BLaER1 treated with 17β-estradiol and CSF1 and Interleukin-3, amounts not matched to agents 10 nM and 100 nM (cell line): ENCODE data around the gene NPC2.

Source experiments
- H3K27ac ChIP-seq, 11 experiments: shearing (Covaris generic); formaldehyde crosslinking; 2 replicates each; pipeline ENCODE4 v1.8.1; 2022
- H3K27me3 ChIP-seq, 11 experiments: shearing (Covaris generic); formaldehyde crosslinking; 2 replicates each; pipeline ENCODE4 v1.8.1; 2022
- H3K36me3 ChIP-seq, 11 experiments: shearing (Covaris generic); formaldehyde crosslinking; 2 replicates each; pipeline ENCODE4 v1.8.1; 2022
- H3K4me1 ChIP-seq, 10 experiments: shearing (Covaris generic); formaldehyde crosslinking; 2 replicates each; pipeline ENCODE4 v1.8.1; 2022
- H3K4me2 ChIP-seq, 11 experiments: shearing (Covaris generic); formaldehyde crosslinking; 2 replicates each; pipeline ENCODE4 v1.8.1; 2022
- H3K4me3 ChIP-seq, 10 experiments: shearing (Covaris generic); formaldehyde crosslinking; 2 replicates each; pipeline ENCODE4 v1.8.1; 2022
- H3K9ac ChIP-seq, 11 experiments: shearing (Covaris generic); formaldehyde crosslinking; 2 replicates each; pipeline ENCODE4 v1.8.1; 2022
- H3K9me3 ChIP-seq, 11 experiments: shearing (Covaris generic); formaldehyde crosslinking; replicated peaks in 1 of 11; 2 replicates each; pipeline ENCODE4 v1.8.1; 2022
- H4K20me1 ChIP-seq, 11 experiments: shearing (Covaris generic); formaldehyde crosslinking; 2 replicates each; pipeline ENCODE4 v1.8.1; 2022
- Cebpa-rat ChIP-seq, 11 experiments: shearing (Covaris generic); IDR thresholded peaks; 2 replicates each; pipeline ENCODE4 v1.8.1; 2022

The NPC2 gene

DNA sequence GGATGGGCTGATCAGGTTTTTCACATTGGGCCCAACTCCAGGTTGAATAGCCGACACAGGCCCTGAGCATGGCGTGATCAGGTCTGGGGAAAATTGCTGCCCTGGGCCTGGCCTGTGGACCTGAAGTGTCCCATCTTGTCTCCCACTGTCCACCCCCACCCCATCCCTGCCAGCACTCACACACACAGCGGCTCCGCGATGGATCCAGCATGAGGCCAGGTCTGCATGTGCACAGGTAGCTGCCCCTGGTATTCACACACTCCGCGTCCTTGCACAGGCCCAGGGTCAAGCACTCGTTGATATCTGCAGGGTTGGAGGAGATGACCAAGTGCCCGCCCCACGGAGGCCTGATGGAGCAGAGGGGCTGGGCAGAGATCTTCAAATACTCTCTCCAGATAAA is 39.1 kb upstream of the NPC2 start:
- Histone ChIP-seq H4K20me1 (no peaks in the 10 kb centered on the region; a peak in 1 of 22 replicates), H3K4me3 (no peak overlapping the region), H3K9me3 (no peaks in the 10 kb centered on the region), H3K4me2 (peak overlapping the region in 1 of 11 experiments; percentile 55; a peak in 1 of 22 replicates), H3K27me3 (no peaks in the 10 kb centered on the region), H3K9ac (no peak overlapping the region), H3K27ac (no peak overlapping the region), H3K36me3 (no peaks in the 10 kb centered on the region), H3K4me1 (peaks cover 2 to 53% (median 13%) of the 10 kb centered on the region in 10 experiments; a peak in 15 of 20 replicates)
- TF ChIP-seq Cebpa-rat (IDR thresholded peaks at IDR 0.05): no peak

DNA sequence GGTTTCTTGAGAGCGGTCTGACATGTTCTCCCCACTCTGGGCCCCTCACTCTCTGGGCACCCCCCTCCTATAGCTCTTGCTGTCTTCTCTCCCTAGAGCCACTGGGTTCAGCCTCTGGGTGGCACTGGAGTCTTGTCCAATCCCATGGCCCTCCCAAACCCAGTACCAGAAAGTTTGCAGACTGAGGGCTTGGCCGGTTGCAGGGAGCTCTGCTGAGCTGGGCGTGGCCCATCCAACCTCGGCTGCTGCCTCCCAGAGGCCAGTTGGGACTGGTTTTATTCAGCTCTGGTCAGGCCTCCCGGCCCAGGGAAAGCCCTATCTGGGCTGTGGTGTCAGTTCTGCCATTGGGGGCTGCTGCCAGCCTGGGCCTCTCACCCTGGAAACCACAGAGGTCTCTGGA is 38.4 kb upstream of the NPC2 start:
- TF ChIP-seq Cebpa-rat (IDR thresholded peaks at IDR 0.05): no peak
- no peak overlapping the region for H3K4me3 ChIP-seq
- no peak overlapping the region for H3K27ac ChIP-seq
- no peaks in the 10 kb centered on the region for H3K27me3 ChIP-seq
- H3K4me2 ChIP-seq: peak overlapping the region in 3 of 11 experiments; percentile 6 to 56 (median 55); a peak in 5 of 22 replicates
- no peaks in the 10 kb centered on the region for H3K9me3 ChIP-seq
- H3K36me3 ChIP-seq: no peaks in the 10 kb centered on the region
- peaks cover 5 to 56% (median 21%) of the 10 kb centered on the region in 10 experiments; a peak in 19 of 20 replicates for H3K4me1 ChIP-seq
- no peaks in the 10 kb centered on the region; a peak in 2 of 22 replicates for H4K20me1 ChIP-seq
- peak overlapping the region in 1 of 11 experiments; percentile 16; a peak in 1 of 22 replicates for H3K9ac ChIP-seq

DNA sequence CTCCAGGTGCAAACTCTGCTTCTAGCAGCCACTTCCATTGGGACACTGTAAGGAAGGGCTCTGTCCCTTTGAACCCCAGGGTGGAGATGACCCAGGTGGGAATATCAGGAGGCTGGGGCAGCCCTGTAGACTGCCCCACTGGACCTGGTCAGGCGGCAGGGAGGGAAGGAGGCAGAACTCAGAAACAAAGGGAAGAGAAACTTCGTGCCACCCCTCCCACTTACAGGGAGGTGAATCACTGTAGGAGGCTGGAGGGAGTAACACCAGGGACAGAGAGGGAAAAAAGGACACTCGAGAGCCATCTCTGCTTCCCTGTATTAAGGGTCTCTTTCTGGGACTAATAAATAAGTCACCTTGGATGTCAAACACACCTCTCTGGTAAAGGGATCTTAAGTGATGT is 37.9 kb upstream of the NPC2 start:
- Histone ChIP-seq H3K36me3 (no peaks in the 10 kb centered on the region), H3K4me2 (peak overlapping the region in 3 of 11 experiments; percentile 6 to 56 (median 55); a peak in 5 of 22 replicates), H4K20me1 (no peaks in the 10 kb centered on the region; a peak in 2 of 22 replicates), H3K27me3 (no peaks in the 10 kb centered on the region), H3K4me3 (no peak overlapping the region), H3K9me3 (no peaks in the 10 kb centered on the region), H3K27ac (no peak overlapping the region), H3K4me1 (peaks cover 8 to 56% (median 25%) of the 10 kb centered on the region in 10 experiments; a peak in 19 of 20 replicates), H3K9ac (peak overlapping the region in 1 of 11 experiments; percentile 16; a peak in 1 of 22 replicates)
- no peak for TF ChIP-seq Cebpa-rat (IDR thresholded peaks at IDR 0.05)

DNA sequence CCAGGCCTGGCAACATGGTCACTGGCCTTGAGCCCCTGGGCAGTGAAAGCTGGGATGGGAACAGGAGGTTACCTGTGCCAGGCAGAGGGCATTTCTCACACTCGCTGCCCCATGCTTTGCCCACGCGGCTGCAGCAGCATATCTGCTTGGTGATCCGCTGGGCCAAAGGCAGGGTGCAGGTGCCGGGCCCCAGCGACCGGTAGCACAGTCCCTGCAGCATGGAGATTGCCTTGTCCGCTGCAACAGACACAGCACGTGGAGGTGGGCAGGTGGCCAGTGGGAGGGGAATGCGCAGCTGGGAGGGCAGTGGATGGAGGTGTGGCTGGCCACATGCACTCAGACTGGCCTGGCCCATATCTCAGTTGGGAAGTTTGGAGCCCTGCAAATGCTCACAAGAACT is 35.8 kb upstream of the NPC2 start:
- Histone ChIP-seq H3K27ac (no peak overlapping the region), H3K36me3 (no peaks in the 10 kb centered on the region), H3K27me3 (no peaks in the 10 kb centered on the region), H4K20me1 (no peaks in the 10 kb centered on the region; a peak in 2 of 22 replicates), H3K4me2 (peak overlapping the region in 1 of 11 experiments; percentile 12; a peak in 1 of 22 replicates), H3K4me1 (peaks cover 20 to 72% (median 39%) of the 10 kb centered on the region in 10 experiments), H3K4me3 (no peak overlapping the region), H3K9ac (no peak overlapping the region), H3K9me3 (no peaks in the 10 kb centered on the region)
- TF ChIP-seq Cebpa-rat (IDR thresholded peaks at IDR 0.05): no peak

DNA sequence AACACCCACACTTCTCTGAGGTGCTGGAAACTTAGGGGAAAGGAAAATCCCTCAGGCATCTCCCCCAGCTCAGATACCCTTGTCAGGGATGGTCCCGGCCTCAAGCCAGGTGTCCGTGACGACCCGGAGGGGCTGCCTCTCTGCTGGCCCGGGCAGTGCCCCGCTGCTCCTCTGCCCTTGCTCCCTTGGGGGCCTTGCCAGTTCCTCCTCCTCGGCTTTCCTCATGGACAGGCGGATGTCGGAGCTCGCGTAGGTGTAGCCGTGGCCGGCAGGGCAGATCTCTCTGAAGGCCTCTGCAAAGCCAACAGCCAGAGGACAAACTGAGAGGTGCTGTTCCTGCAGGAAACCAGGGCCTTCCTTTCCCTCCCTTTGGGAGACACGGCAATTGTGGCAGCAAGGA is 35.3 kb upstream of the NPC2 start:
- Histone ChIP-seq H3K9ac (no peak overlapping the region), H3K27me3 (no peaks in the 10 kb centered on the region), H3K36me3 (no peaks in the 10 kb centered on the region), H3K4me1 (peaks cover 16 to 67% (median 34%) of the 10 kb centered on the region in 10 experiments), H3K4me2 (peak overlapping the region in 2 of 11 experiments; percentile 7 to 12; a peak in 2 of 22 replicates), H3K9me3 (no peaks in the 10 kb centered on the region), H3K27ac (no peak overlapping the region), H4K20me1 (no peaks in the 10 kb centered on the region; a peak in 2 of 22 replicates), H3K4me3 (no peak overlapping the region)
- TF ChIP-seq Cebpa-rat (IDR thresholded peaks at IDR 0.05): no peak

DNA sequence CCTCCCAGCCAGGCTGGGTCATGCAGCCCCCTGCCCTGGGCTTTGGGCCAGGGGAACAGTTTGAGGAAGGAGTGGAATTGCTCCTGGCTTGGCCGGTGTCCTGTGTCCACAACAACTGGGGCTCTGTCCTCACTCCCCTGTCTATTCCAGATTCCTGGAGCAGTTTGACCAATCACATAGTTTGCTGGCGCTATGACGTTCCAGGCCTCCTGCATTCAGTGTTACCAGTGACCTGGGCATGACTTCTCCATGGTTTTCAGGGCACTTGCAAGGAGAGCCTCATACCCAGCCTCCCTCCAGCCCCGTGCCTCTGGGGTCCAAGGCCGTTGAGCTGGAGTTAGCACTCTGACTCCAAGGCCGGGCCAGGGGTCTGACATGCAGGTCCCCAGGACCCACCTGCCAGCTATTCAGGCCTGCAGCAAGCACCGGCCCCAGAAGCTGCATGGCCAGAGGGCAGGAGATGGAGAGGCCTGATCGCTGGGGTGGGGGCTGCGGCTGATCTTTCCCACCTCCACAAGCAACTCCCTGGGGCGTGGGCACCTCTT is 34.7 kb upstream of the NPC2 start:
- Histone ChIP-seq H3K27me3 (no peaks in the 10 kb centered on the region), H4K20me1 (no peaks in the 10 kb centered on the region; a peak in 2 of 22 replicates), H3K4me3 (no peak overlapping the region), H3K27ac (no peak overlapping the region), H3K9me3 (no peaks in the 10 kb centered on the region), H3K9ac (no peak overlapping the region), H3K4me2 (peak overlapping the region in 2 of 11 experiments; percentile 7 to 12; a peak in 4 of 22 replicates), H3K36me3 (no peaks in the 10 kb centered on the region), H3K4me1 (peaks cover 15 to 61% (median 31%) of the 10 kb centered on the region in 10 experiments)
- no peak for TF ChIP-seq Cebpa-rat (IDR thresholded peaks at IDR 0.05)

DNA sequence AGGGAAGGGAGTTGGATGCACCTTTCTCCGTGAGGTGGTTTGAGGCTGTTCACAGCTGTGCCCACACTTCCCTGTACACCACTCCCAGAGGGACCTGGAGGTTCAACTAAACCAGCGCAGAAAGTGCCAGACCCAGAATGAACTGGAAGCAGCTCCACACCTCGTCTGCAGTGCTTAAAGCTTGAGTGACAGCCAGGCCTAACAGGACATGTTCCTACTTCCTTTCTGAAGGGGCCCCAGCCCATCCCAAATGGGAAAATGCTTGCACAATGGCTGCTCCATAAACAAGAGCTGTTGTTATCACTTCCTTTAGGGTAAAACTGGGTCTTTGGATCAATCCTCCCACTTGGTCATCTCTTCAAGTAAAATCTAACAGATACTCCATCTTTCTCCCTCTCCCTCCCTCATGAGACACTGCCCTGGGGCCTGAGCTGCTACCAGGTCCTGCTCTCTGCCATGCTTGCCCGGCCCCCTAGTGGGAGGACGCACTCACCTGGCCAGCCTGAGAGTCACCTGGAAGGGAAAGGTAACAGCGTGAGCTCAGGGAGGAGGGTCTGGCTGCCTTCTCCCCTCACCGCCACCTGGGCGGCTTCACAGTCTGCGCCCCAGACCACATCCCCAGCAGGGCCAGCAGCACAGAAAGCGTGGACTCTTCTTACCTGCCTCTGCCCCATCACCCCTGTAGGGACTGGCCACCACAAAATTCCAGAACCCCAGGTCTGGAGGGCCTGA is 33.9 kb upstream of the NPC2 start:
- Histone ChIP-seq H3K9ac (peak overlapping the region in 1 of 11 experiments; percentile 4; a peak in 1 of 22 replicates), H3K4me3 (no peak overlapping the region), H3K27me3 (no peaks in the 10 kb centered on the region), H3K4me1 (peaks cover 15 to 57% (median 31%) of the 10 kb centered on the region in 10 experiments), H3K4me2 (peak overlapping the region; percentile 13 to 62 (median 44); a peak in 21 of 22 replicates), H3K9me3 (no peaks in the 10 kb centered on the region), H3K27ac (no peak overlapping the region), H4K20me1 (no peaks in the 10 kb centered on the region; a peak in 2 of 22 replicates), H3K36me3 (no peaks in the 10 kb centered on the region)
- TF ChIP-seq Cebpa-rat (IDR thresholded peaks at IDR 0.05): no peak

DNA sequence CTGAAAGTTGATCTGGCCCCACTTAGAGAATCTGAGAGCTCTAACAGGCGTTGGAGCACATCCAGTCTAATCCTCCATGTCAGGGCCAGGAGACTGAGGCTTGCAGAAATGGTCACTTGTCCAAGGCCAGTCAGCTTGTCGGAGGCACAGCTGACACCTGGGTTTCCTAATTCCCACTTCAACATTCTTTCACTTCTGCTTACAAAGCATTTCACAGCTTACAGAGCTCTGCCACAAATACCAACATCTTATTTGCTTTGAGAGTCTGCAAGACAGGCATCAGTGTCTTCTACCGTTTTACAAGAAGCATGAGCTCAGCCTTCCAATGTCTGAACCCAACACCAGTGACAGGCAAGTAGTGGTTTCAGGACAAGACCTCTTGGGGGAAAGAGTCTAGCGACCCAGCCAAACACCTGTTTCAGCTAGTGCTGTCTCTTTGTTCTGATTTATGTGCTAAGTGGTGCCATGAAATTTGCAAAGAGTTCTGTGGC is 32.3 kb upstream of the NPC2 start:
- H3K9me3 ChIP-seq: no peaks in the 10 kb centered on the region
- H4K20me1 ChIP-seq: no peaks in the 10 kb centered on the region; a peak in 2 of 22 replicates
- H3K27ac ChIP-seq: no peak overlapping the region
- no peak overlapping the region for H3K9ac ChIP-seq
- H3K27me3 ChIP-seq: no peaks in the 10 kb centered on the region
- no peak overlapping the region for H3K4me3 ChIP-seq
- peaks cover 0 to 3% (median 0%) of the 10 kb centered on the region in 11 experiments; a peak in 1 of 22 replicates for H3K36me3 ChIP-seq
- TF ChIP-seq Cebpa-rat (IDR thresholded peaks at IDR 0.05): no peak
- H3K4me1 ChIP-seq: peaks cover 15 to 44% (median 31%) of the 10 kb centered on the region in 10 experiments
- H3K4me2 ChIP-seq: peak overlapping the region; percentile 2 to 81 (median 47); a peak in 20 of 22 replicates

DNA sequence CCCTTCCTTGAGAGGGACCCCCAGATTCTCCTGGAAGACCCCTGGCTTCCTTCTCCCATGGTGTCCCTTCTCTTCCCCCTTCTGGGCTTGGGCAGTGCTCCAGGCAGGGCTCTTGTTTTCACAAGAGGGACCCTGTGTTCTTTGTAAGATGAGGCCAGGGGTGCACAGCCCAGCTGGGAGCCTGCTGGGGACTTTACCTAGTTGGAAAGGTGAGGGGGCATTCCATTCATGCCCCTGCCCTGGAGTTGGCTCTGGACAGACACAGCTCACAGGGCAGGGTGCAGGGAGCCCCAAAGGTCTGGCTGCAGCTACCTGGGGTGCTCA is 31.7 kb upstream of the NPC2 start:
- no peak for TF ChIP-seq Cebpa-rat (IDR thresholded peaks at IDR 0.05)
- Histone ChIP-seq H3K4me1 (peaks cover 15 to 44% (median 31%) of the 10 kb centered on the region in 10 experiments), H3K36me3 (peaks cover 0 to 3% (median 0%) of the 10 kb centered on the region in 11 experiments; a peak in 1 of 22 replicates), H3K9me3 (no peaks in the 10 kb centered on the region), H3K4me2 (peak overlapping the region; percentile 2 to 81 (median 47); a peak in 16 of 22 replicates), H3K27ac (no peak overlapping the region), H3K9ac (no peak overlapping the region), H3K4me3 (no peak overlapping the region), H3K27me3 (no peaks in the 10 kb centered on the region), H4K20me1 (no peaks in the 10 kb centered on the region; a peak in 2 of 22 replicates)
